H1 (cell line): ENCODE results near the gene PPP1R27. TPM values are rescaled to one million over a fixed set of nuclear protein-coding genes. Genes with fewer than 3 reads are reported as not detected.

ENCODE experiments used
- NRF1 ChIP-seq: IDR thresholded peaks from 2 replicates; pipeline ENCODE4 v1.6.1; 2011; ENCODE audit warnings: mild to moderate bottlenecking, low read depth, low read length, improper control_type of control experiment
- SIN3A ChIP-seq, 2 experiments: IDR thresholded peaks in 1 of 2; conservative IDR thresholded peaks in 1 of 2; 2 replicates each; pipeline ENCODE4 v1.6.1; 2011 to 2012; ENCODE audit warnings: low read length in 2 of 2, improper control_type of control experiment in 1 of 2, low read depth in 1 of 2, mild to moderate bottlenecking in 1 of 2
- SIRT6 ChIP-seq: IDR thresholded peaks from one replicate; pipeline ENCODE4 v1.7.1; 2012; ENCODE audit warnings: low read length, inconsistent platforms
- polyA plus RNA-seq, 7 experiments: library from polyadenylated mRNA; depleted of rRNA in 3 of 7; stranded (reverse) in 5 of 7; unstranded in 2 of 7; fragments of >200 nt in 5 of 7; fragments of 200-250 nt in 2 of 7; gene quantifications; 1 replicate in 5 of 7; 2 replicates in 1 of 7; 4 replicates in 1 of 7; pipeline versions ENCODE4 v1.2.1 to v1.2.3, GENCODE V29; 2011 to 2013; ENCODE audit warnings: missing spikeins in 2 of 7, mixed read lengths in 2 of 7
- total RNA-seq: library from RNA; stranded (reverse); fragmentation: NEBNext Ultra II Directional; extraction: Animal tissue kit (Norgen Biotek cat#: 25700); gene quantifications from 2 replicates; pipeline ENCODE4 v1.2.1, GENCODE V29; 2021

Gene PPP1R27
- total and polyA plus RNA-seq, 2 of the 8 experiments (the other 6 are each of a cell fraction or from before 2014, with no cell fraction given) = 0.27 TPM; not detected in 1

DNA sequence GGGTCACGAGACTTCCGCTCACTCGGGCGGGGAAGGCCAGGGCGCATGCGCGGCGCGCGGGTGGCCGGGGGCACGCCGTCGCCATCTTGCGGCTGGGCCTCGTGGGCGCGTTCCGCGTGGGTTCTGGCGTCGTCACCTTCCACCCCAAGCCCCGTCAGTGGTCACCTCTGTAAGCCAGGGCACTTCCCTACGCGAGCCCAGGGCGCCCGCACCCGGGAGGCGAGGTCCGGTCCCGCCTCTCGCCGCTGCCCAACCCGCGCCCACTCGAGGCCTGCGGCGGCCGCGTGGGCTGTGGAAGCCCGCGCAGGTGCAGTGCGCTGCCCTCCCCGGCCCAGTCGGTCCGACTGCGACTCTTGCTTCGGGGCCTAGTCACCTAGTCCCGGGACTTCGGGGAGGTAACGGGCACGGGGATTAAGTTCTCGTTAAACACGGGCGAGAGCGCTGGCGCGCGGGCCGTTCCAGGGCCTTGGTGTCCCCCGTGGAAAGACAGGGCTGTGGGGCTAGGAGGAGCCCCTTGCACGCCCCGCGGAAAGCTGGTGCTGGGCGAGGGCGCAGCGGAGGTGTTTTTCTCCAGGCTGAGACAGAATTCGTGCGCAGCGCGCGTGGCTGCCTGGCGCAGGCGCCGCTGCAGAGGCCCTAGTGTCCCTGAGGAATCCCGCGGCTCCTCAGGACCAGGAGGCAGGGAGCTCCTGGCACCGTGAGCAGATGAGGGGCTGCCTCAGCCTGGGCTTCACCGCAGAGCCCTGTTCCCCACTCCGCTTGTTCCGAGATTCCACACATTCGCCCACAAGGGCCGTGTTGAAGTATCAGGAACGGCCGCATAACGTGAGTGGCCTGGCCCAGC lies 36.8 kb upstream of the PPP1R27 start (continued):
- TF ChIP-seq NRF1 = peak; percentile 76
- no peak for TF ChIP-seq SIRT6
- peak in 1 of 2 experiments; percentile 66; a peak in 2 of 4 replicates for TF ChIP-seq SIN3A (conservative IDR thresholded peaks at IDR 0.05 in 1 of 2, IDR thresholded peaks at IDR 0.05 in 1 of 2; ENCODE audit: low read depth in 1 of 2, low read length in 2 of 2)
